Measurements from ENCODE around the gene RCOR2.

DNA sequence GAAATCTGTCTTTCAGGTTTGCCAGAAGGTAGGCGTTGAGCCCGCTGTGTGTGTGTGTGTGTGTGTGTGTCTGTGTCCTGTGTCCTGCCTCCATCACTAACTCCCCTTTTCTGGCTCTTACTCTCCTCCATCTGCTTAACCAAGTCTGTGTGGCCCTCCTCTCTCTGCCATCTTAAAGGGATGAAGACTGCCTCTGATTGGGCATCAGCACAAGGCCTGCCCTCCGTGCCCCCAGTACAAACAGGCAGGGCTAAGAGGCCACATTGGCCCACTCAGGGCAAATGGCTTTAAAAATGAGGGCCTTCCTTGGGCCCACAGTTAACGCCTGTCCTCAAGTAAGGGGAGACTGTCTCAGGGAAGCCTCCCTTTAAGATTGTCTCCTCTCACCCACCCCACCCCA lies 10.9 kb downstream of the RCOR2 start:
- TF ChIP-seq POLR2A (IDR thresholded peaks at IDR 0.05) (no peak), CTCF (IDR thresholded peaks at IDR 0.05) (no peak)

Data from vagina (tissue), 2 donors.